ENCODE data around the gene TMTC3. TPM values are rescaled to one million over a fixed set of nuclear protein-coding genes. Genes with fewer than 3 reads are reported as not detected.
A peak's percentile ranks its signal among the peaks of the same experiment; 100 is the strongest.

Gene TMTC3
- total RNA-seq, 1 experiment from 2014 or later = 21.6 TPM

- DNase-seq (ENCODE audit: low read depth) = no peak
Measured at GRCh38 chr12:88227263-88227662, 85.2 kb downstream of the TMTC3 start.

- DNase-seq (ENCODE audit: low read depth) = no peak
Measured at GRCh38 chr12:88227871-88228270, 85.8 kb downstream of the TMTC3 start.

DNA sequence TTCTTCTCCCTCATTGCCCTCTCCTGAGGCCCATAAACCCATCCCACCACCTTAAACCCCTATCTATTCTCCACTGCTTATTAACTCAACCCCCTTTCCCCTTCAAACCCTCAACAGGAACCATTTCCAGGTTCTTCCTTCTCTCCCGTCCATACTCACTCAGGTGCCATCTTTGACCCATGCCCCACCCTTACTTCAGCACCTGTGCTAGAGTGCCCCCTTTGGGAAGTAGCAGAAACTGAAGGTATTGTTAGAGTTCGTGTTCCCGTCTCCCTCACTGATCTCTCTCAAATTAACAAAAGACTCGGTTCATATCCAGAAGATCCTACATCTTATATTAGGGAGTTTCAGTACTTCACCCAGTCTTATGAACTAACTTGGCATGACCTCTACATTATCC is 86.6 kb downstream of the TMTC3 start:
- no peak for DNase-seq (ENCODE audit: low read depth)

GRCh38 chr12:88230271-88230670 is 88.2 kb downstream of the TMTC3 start:
- DNase-seq (ENCODE audit: low read depth) = no peak

DNA sequence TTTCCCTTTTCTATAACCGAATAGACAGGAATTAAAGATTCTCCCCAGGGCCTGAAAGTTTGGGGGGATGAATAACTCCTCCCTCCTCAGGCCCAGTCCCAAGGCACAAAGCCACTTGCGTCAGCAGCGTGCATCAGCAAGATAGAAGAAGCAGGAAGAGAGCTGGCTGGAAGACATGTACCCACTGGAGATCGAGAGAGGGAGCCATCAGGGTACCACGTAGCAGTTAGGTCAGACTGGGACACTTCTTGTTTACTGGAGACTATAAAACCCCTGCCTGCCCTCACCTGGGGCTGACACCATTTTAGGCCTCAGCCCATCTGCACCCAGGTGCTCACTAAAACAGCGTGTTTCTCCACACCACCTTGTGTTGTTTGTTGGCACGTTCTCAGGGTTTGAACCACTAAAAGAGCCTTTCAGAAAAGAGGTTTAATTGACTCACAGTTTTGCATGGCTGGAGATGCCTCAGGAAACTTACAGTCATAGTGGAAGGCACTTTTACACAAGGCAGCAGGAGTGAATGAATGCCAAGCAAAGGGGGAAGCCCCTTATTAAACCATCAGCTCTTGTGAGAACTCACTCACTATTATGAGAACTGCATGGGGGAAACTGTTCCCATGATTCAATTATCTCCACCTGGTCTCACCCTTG is 93.2 kb downstream of the TMTC3 start:
- no peak for DNase-seq (ENCODE audit: low read depth)

- peak; percentile 78 for DNase-seq (ENCODE audit: low read depth)
Measured at GRCh38 chr12:88237954-88238353, 95.8 kb downstream of the TMTC3 start.

- no peak for DNase-seq (ENCODE audit: low read depth)
Measured at GRCh38 chr12:88238406-88238805, 96.3 kb downstream of the TMTC3 start.

DNA sequence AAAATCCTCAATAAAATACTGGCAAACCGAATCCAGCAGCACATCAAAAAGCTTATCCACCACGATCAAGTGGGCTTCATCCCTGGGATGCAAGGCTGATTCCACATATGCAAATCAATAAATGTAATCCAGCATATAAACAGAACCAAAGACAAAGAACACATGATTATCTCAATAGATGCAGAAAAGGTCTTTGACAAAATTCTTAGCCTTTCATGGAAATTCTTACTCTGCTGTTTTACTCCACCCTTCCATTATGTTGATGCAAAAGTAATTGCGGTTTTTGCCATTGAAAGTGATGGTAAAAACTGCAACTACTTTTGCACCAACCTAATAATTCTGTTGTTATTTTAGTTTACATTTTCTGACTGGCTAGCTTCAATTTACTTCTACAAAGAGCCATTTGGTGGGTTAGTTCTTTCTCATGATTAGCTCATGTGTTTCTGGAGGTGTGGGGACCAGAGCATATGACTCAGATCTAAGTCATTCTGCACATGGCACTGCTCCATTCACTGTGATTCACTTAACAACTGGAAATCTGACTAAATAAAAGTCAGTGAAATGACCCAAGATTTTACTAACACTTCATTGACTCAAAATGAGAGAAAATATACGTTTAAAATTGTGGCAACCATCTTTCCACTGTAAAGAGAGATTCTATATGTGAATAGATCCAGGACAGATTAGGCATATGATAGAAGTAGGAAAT is 99.9 kb downstream of the TMTC3 start:
- DNase-seq (ENCODE audit: low read depth) = peak; percentile 94

GRCh38 chr12:88242571-88242925 is 100.4 kb downstream of the TMTC3 start:
- DNase-seq (ENCODE audit: low read depth) = peak; percentile 79

DNA sequence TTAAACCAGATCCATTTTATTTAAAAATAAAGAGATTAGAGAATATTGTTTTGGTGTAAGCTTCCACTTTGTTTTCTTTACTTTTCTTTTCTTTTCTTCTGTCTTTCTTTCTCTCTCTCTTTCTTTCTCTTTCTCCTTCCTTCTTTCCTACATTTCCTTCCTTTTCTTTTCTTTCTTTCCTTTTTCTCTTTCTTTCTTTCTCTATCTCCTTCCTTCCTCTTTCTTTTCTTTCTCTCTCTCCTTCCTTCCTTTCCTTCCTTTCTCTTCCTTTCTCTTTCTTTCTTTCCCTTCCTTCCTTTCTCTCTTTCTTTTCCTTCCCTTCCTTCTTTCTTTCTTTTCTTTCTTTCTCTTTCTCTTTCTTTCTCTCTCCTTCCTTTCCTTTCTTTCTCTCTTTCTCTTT is 100.8 kb downstream of the TMTC3 start:
- DNase-seq (ENCODE audit: low read depth) = no peak

GRCh38 chr12:88243982-88244381 is 101.9 kb downstream of the TMTC3 start:
- no peak for DNase-seq (ENCODE audit: low read depth)

DNA sequence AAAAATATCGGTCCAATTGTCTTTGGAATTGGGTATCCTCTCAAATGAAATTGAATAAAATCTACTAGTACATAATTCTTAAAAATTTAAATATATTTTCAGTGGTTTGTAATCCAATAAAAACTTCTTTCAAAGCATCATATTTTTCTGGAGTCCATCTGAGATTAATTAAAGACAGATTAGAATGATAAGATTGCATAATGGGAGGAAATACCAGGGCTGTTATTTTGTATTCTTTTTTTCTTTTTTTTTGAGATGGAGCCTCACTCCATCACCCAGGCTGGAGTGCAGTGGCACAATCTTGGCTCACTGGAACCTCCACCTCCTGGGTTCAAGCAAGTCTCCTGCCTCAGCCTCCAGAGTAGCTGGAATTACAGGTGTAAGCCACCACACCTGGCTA is 103.8 kb downstream of the TMTC3 start:
- DNase-seq (ENCODE audit: low read depth) = no peak

- DNase-seq (ENCODE audit: low read depth) = peak; percentile 91
Measured at GRCh38 chr12:88247241-88247643, 105.1 kb downstream of the TMTC3 start.

GRCh38 chr12:88248606-88249005 is 106.5 kb downstream of the TMTC3 start:
- DNase-seq (ENCODE audit: low read depth) = peak; percentile 17

Other genes starting within 250 kb of the TMTC3 start
- gene C12orf50, start 112.9 kb upstream of the TMTC3 start, total RNA-seq (2014; rRNA removed; shearing (Covaris generic)) = not detected in 2 replicates
- gene CEP290, start 219 bp upstream of the TMTC3 start, total RNA-seq (2014; rRNA removed; shearing (Covaris generic)) = 8.8 and 26.8 TPM in 2 replicates

Data from M059J (cell line).